Measurements from ENCODE around the gene SPTB. TPM values are rescaled to one million over a fixed set of nuclear protein-coding genes. Genes with fewer than 3 reads are reported as not detected.

SPTB gene
- total RNA-seq, 1 donor from 2014 or later = 3.0 TPM

- Histone ChIP-seq H3K4me3 (no peak overlapping the region), H3K27me3 (no peaks in the 10 kb centered on the region), H3K27ac (no peak overlapping the region), H3K9me3 (no peaks in the 10 kb centered on the region), H3K4me1 (peaks cover 12% of the 10 kb centered on the region), H3K36me3 (peaks cover 51% of the 10 kb centered on the region)
- TF ChIP-seq CTCF (IDR thresholded peaks at IDR 0.05) = no peak
- intact Hi-C loops (cut with DNase I) = no loop called here
- ATAC-seq = no peak
- no peak for DNase-seq
These were observed 136.6 kb downstream of the SPTB start for GRCh38 chr14:64743061-64743460.

GRCh38 chr14:64741961-64742360 is 137.7 kb downstream of the SPTB start:
- intact Hi-C loops (cut with DNase I) = no loop called here
- Histone ChIP-seq H3K4me3 (no peak overlapping the region), H3K4me1 (peaks cover 11% of the 10 kb centered on the region), H3K27me3 (no peaks in the 10 kb centered on the region), H3K9me3 (no peaks in the 10 kb centered on the region), H3K36me3 (peaks cover 51% of the 10 kb centered on the region), H3K27ac (no peak overlapping the region)
- ATAC-seq = no peak
- TF ChIP-seq CTCF (IDR thresholded peaks at IDR 0.05) = no peak
- no peak for DNase-seq

- TF ChIP-seq CTCF (IDR thresholded peaks at IDR 0.05) = no peak
- Histone ChIP-seq H3K4me3 (no peak overlapping the region), H3K4me1 (peaks cover 3% of the 10 kb centered on the region), H3K27ac (no peak overlapping the region), H3K27me3 (no peaks in the 10 kb centered on the region), H3K9me3 (no peaks in the 10 kb centered on the region), H3K36me3 (peaks cover 51% of the 10 kb centered on the region)
- no peak for DNase-seq
- ATAC-seq = no peak
- intact Hi-C loops (cut with DNase I) = no loop called here
These were observed 138.5 kb downstream of the SPTB start for GRCh38 chr14:64741200-64741599.

- Histone ChIP-seq H3K4me3 (no peak overlapping the region), H3K27ac (no peak overlapping the region), H3K36me3 (peaks cover 48% of the 10 kb centered on the region), H3K9me3 (no peaks in the 10 kb centered on the region), H3K4me1 (no peaks in the 10 kb centered on the region), H3K27me3 (no peaks in the 10 kb centered on the region)
- no peak for TF ChIP-seq CTCF (IDR thresholded peaks at IDR 0.05)
- no peak for DNase-seq
- ATAC-seq = no peak
- intact Hi-C loops (cut with DNase I) = no loop called here
These were observed 141.4 kb downstream of the SPTB start for GRCh38 chr14:64738281-64738804.

GRCh38 chr14:64737391-64738280 is 142.1 kb downstream of the SPTB start:
- TF ChIP-seq CTCF (IDR thresholded peaks at IDR 0.05) = no peak
- Histone ChIP-seq H3K27me3 (no peaks in the 10 kb centered on the region), H3K36me3 (peaks cover 45% of the 10 kb centered on the region), H3K4me1 (no peaks in the 10 kb centered on the region), H3K9me3 (no peaks in the 10 kb centered on the region), H3K4me3 (no peak overlapping the region), H3K27ac (no peak overlapping the region)
- intact Hi-C loops (cut with DNase I) = no loop called here
- DNase-seq (no peak), ATAC-seq (no peak)
